Neuronal stem cell (in vitro differentiated cells): ENCODE measurements around the gene RAPGEF5.

Experiments
- DNase-seq: peaks from one replicate; pipeline ENCODE4 v3.0.0-alpha.2; 2013; ENCODE audit warnings: low spot score
- H2AFZ ChIP-seq: one replicate; pipeline ENCODE4 v1.6.1; 2013; ENCODE audit warnings: mild to moderate bottlenecking, low read length, inconsistent platforms
- H2AK5ac ChIP-seq: 2 replicates; pipeline ENCODE4 v1.6.1; 2013; ENCODE audit warnings: low read depth, mild to moderate bottlenecking, inconsistent platforms, low read length, moderate library complexity, mixed read lengths
- H2BK120ac ChIP-seq: 2 replicates; pipeline ENCODE4 v1.6.1; 2013; ENCODE audit warnings: low read depth, mild to moderate bottlenecking, inconsistent platforms, low read length, moderate library complexity, mixed read lengths
- H2BK12ac ChIP-seq: one replicate; pipeline ENCODE4 v1.6.1; 2013; ENCODE audit warnings: low read length, inconsistent platforms
- H2BK15ac ChIP-seq: 2 replicates; pipeline ENCODE4 v1.6.1; 2013; ENCODE audit warnings: mild to moderate bottlenecking, low read length, inconsistent platforms, mixed read lengths
- H2BK5ac ChIP-seq: one replicate; pipeline ENCODE4 v1.6.1; 2013; ENCODE audit warnings: inconsistent platforms, mild to moderate bottlenecking, low read length, moderate library complexity
- H3K14ac ChIP-seq: one replicate; pipeline ENCODE4 v1.6.1; 2013; ENCODE audit warnings: low read length, inconsistent platforms
- H3K18ac ChIP-seq: 2 replicates; pipeline ENCODE4 v1.6.1; 2013; ENCODE audit warnings: low read length, inconsistent platforms
- H3K23ac ChIP-seq: 2 replicates; pipeline ENCODE4 v1.6.1; 2013; ENCODE audit warnings: low read depth, mild to moderate bottlenecking, mixed read lengths, low read length, inconsistent platforms; ENCODE audit not compliant: poor library complexity
- H3K27ac ChIP-seq: replicated peaks from 3 replicates; pipeline ENCODE4 v1.5.1; 2013; ENCODE audit warnings: low read length, inconsistent platforms
- H3K27me3 ChIP-seq, 3 experiments: 2 replicates each; pipeline ENCODE4 v1.6.1; 2013; ENCODE audit warnings: low read length in 3 of 3, mild to moderate bottlenecking in 2 of 3, inconsistent platforms in 1 of 3, low read depth in 1 of 3, mixed read lengths in 1 of 3, moderate library complexity in 1 of 3; ENCODE audit not compliant: control insufficient read depth in 3 of 3, insufficient read depth in 3 of 3
- H3K36me3 ChIP-seq, 2 donors: replicated peaks in 1 of 2; 2 replicates each; pipeline ENCODE4 v1.6.1; 2013; ENCODE audit warnings: low read length in 2 of 2; ENCODE audit not compliant: control insufficient read depth in 2 of 2, insufficient read depth in 2 of 2
- H3K4ac ChIP-seq: 2 replicates; pipeline ENCODE4 v1.6.1; 2013; ENCODE audit warnings: inconsistent platforms, mild to moderate bottlenecking, low read length, moderate library complexity
- H3K4me1 ChIP-seq, 2 donors: 1 replicate in 1 of 2; 2 replicates in 1 of 2; pipeline ENCODE4 v1.6.1; 2013; ENCODE audit warnings: low read length in 2 of 2, low read depth in 1 of 2; ENCODE audit not compliant: control insufficient read depth in 2 of 2, insufficient read depth in 1 of 2
- H3K4me2 ChIP-seq: one replicate; pipeline ENCODE4 v1.6.1; 2013; ENCODE audit warnings: mild to moderate bottlenecking, low read length, inconsistent platforms; ENCODE audit not compliant: insufficient read depth, poor library complexity, severe bottlenecking
- H3K4me3 ChIP-seq, 2 donors: 2 replicates each; pipeline ENCODE4 v1.5.1; 2013; ENCODE audit warnings: low read length in 2 of 2, mild to moderate bottlenecking in 2 of 2, inconsistent platforms in 1 of 2, moderate library complexity in 1 of 2
- H3K79me1 ChIP-seq: one replicate; pipeline ENCODE4 v1.6.1; 2013; ENCODE audit warnings: low read depth, mild to moderate bottlenecking, inconsistent platforms, low read length, moderate library complexity
- H3K9ac ChIP-seq: one replicate; pipeline ENCODE4 v1.6.1; 2013; ENCODE audit warnings: mild to moderate bottlenecking, low read depth, low read length, inconsistent platforms; ENCODE audit not compliant: poor library complexity
- H3K9me3 ChIP-seq, 2 donors: replicated peaks in 1 of 2; 2 replicates each; pipeline versions ENCODE3 to v1.6.1; 2013; ENCODE audit warnings: low read length in 2 of 2, mild to moderate bottlenecking in 2 of 2, inconsistent platforms in 1 of 2, low read depth in 1 of 2, mixed read lengths in 1 of 2, moderate library complexity in 1 of 2; ENCODE audit not compliant: control insufficient read depth in 2 of 2, insufficient read depth in 1 of 2
- H4K8ac ChIP-seq: one replicate; pipeline ENCODE4 v1.6.1; 2013; ENCODE audit warnings: low read depth, mild to moderate bottlenecking, inconsistent platforms, low read length, moderate library complexity
- H4K91ac ChIP-seq: one replicate; pipeline ENCODE4 v1.6.1; 2013; ENCODE audit warnings: low read length, low read depth, mild to moderate bottlenecking, inconsistent platforms; ENCODE audit not compliant: poor library complexity
- WGBS, 2 donors: extraction: QIAGEN DNeasy Blood & Tissue Kit; methylation state at CpG; one replicate each; pipeline ENCODE4 v1.1.7; 2013; ENCODE audit warnings: missing lambda C conversion rate in 2 of 2, mixed read lengths in 1 of 2; ENCODE audit not compliant: insufficient read length in 2 of 2, insufficient replicate concordance in 1 of 2; ENCODE audit errors: extremely low coverage in 2 of 2; 5-methylcytosine and 5-hydroxymethylcytosine counted together

The RAPGEF5 gene

DNA sequence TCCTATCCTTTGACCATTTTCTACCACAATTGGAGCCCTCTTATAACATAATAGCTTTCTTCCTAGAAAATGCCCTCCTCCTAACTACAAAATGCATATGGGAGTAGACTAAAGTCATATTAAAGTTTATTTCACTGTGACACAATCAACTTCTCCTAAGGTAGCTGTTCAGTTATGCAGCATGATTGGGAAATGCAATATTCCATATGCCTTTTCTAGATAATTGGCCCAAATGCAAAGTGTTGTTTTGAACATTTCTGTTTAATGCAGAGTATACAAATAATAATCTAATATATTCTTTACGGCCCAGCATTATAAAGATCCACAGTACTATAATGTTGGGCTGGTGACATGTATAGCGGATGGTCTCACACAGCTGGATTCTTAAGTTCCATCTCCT is 205.1 kb downstream of the RAPGEF5 start:
- Histone ChIP-seq H2BK12ac (no peak overlapping the region), H3K4ac (no peak overlapping the region), H3K9ac (no peak overlapping the region), H3K79me1 (no peaks in the 10 kb centered on the region), H3K4me2 (no peak overlapping the region), H2BK5ac (no peak overlapping the region), H3K14ac (no peak overlapping the region), H3K36me3 (peaks cover 0 to 49% of the 10 kb centered on the region in 2 donors), H2BK15ac (no peak overlapping the region), H4K91ac (no peak overlapping the region), H2AFZ (no peak overlapping the region), H3K9me3 (peaks cover 0 to 4% of the 10 kb centered on the region in 2 donors), H3K23ac (no peak overlapping the region), H3K4me3 (no peak overlapping the region), H3K18ac (no peak overlapping the region), H3K27me3 (peaks cover 0 to 2% (median 0%) of the 10 kb centered on the region in 3 experiments), H2AK5ac (no peak overlapping the region), H3K4me1 (peaks cover 15 to 31% of the 10 kb centered on the region in 2 donors), H2BK120ac (no peak overlapping the region), H4K8ac (no peak overlapping the region), H3K27ac (no peak overlapping the region)
- no peak for DNase-seq
- no CpG with 5 or more reads among the region's 2 CpGs for WGBS, 2 donors

DNA sequence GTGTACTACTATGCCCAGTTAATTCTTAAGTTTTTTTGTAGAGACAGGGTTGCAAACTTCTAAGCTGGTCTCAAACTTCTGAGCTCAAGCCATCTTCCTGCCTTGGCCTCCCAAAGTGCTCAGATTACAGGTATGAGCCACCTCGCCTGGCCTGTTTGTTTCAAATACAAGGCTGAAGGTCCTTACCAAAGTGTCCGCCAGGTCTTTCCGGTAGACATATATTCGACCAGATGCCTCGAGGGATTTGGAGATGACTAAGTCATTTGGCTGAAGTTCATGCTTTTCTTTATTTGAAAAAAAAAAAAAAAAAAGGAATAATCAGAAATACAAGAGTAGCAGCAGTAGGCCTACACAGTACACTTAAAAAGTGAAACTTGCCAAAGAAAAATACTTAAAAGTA is 206.7 kb downstream of the RAPGEF5 start:
- H3K18ac ChIP-seq = no peak overlapping the region
- no peak overlapping the region for H2AK5ac ChIP-seq
- no peak overlapping the region for H2BK15ac ChIP-seq
- H3K14ac ChIP-seq = no peak overlapping the region
- WGBS, 2 donors = no CpG with 5 or more reads among the region's 5 CpGs
- peaks cover 0 to 2% (median 0%) of the 10 kb centered on the region in 3 experiments for H3K27me3 ChIP-seq
- no peak overlapping the region for H3K9ac ChIP-seq
- H3K4me1 ChIP-seq = peaks cover 9 to 30% of the 10 kb centered on the region in 2 donors
- H4K91ac ChIP-seq = no peak overlapping the region
- no peak for DNase-seq
- peaks cover 0 to 4% of the 10 kb centered on the region in 2 donors for H3K9me3 ChIP-seq
- no peaks in the 10 kb centered on the region for H3K79me1 ChIP-seq
- H2BK5ac ChIP-seq = no peak overlapping the region
- H2BK12ac ChIP-seq = no peak overlapping the region
- no peak overlapping the region for H3K27ac ChIP-seq
- H4K8ac ChIP-seq = no peak overlapping the region
- H2BK120ac ChIP-seq = no peak overlapping the region
- H3K36me3 ChIP-seq = peaks cover 0 to 51% of the 10 kb centered on the region in 2 donors
- H3K4ac ChIP-seq = no peak overlapping the region
- no peak overlapping the region for H3K4me3 ChIP-seq
- no peak overlapping the region for H3K23ac ChIP-seq
- no peak overlapping the region for H2AFZ ChIP-seq
- H3K4me2 ChIP-seq = no peak overlapping the region

DNA sequence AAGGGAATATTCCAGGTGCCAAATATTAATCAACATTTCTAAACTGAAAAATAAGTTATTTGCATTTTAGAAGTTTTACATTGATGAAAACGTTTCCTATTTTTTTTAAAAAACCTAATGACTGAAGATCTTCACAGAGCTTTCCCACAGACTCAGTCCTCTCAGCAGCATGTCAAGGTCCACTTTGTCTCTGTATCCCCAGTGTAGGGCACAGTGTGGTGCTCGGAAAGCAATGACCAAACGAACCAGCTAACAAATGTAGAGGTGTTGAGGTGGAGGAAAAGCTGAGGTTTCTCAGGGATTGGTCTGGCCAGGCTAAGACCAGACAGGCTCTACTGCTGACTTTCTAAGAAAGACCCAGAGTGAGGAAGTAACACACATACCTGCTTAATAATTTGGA is 209.1 kb downstream of the RAPGEF5 start:
- H4K91ac ChIP-seq = no peak overlapping the region
- no CpG with 5 or more reads among the region's 3 CpGs for WGBS, 2 donors
- H3K23ac ChIP-seq = no peak overlapping the region

GRCh38 chr7:22146961-22147512 is 209.9 kb downstream of the RAPGEF5 start:
- no peak overlapping the region for H3K23ac ChIP-seq
- no CpG with 5 or more reads among the region's 10 CpGs for WGBS, 2 donors

More for the DNA sequence above, 209.1 kb downstream of the RAPGEF5 start:
- Histone ChIP-seq H2BK5ac (no peak overlapping the region), H3K4ac (no peak overlapping the region), H2BK15ac (no peak overlapping the region), H3K27me3 (peaks cover 0 to 2% (median 0%) of the 10 kb centered on the region in 3 experiments), H3K4me1 (peaks cover 8 to 14% of the 10 kb centered on the region in 2 donors), H3K4me2 (no peak overlapping the region), H3K27ac (no peak overlapping the region), H2BK120ac (no peak overlapping the region), H3K9ac (no peak overlapping the region), H4K8ac (no peak overlapping the region), H2AFZ (no peak overlapping the region), H3K14ac (no peak overlapping the region), H2AK5ac (no peak overlapping the region), H3K18ac (no peak overlapping the region), H2BK12ac (no peak overlapping the region), H3K79me1 (no peaks in the 10 kb centered on the region), H3K4me3 (no peak overlapping the region), H3K36me3 (peaks cover 2 to 75% of the 10 kb centered on the region in 2 donors), H3K9me3 (peaks cover 0 to 8% of the 10 kb centered on the region in 2 donors)
- no peak for DNase-seq

More at GRCh38 chr7:22146961-22147512, 209.9 kb downstream of the RAPGEF5 start:
- peaks cover 2 to 83% of the 10 kb centered on the region in 2 donors for H3K36me3 ChIP-seq
- no peak overlapping the region for H4K8ac ChIP-seq
- no peak overlapping the region for H3K4ac ChIP-seq
- no peak overlapping the region for H2AK5ac ChIP-seq
- H2BK120ac ChIP-seq = no peak overlapping the region
- no peak overlapping the region for H2AFZ ChIP-seq
- no peak overlapping the region for H2BK15ac ChIP-seq
- DNase-seq = no peak
- H3K27me3 ChIP-seq = peaks cover 0 to 2% (median 0%) of the 10 kb centered on the region in 3 experiments
- H4K91ac ChIP-seq = no peak overlapping the region
- no peak overlapping the region for H3K4me3 ChIP-seq
- no peak overlapping the region for H2BK5ac ChIP-seq
- no peak overlapping the region for H3K18ac ChIP-seq
- no peak overlapping the region for H3K27ac ChIP-seq
- H2BK12ac ChIP-seq = no peak overlapping the region
- peaks cover 11 to 16% of the 10 kb centered on the region in 2 donors for H3K4me1 ChIP-seq
- H3K4me2 ChIP-seq = no peak overlapping the region
- no peak overlapping the region for H3K9ac ChIP-seq
- no peaks in the 10 kb centered on the region for H3K79me1 ChIP-seq
- H3K14ac ChIP-seq = no peak overlapping the region
- peaks cover 0 to 12% of the 10 kb centered on the region in 2 donors for H3K9me3 ChIP-seq
